HG02885 (cell line): Measurements from ENCODE around the gene PHKA1.
A peak's percentile ranks its signal among the peaks of the same experiment; 100 is the strongest.
"Not testable (repeated sequence)": the region's sequence is repeated elsewhere in the genome, so short reads cannot be mapped to it uniquely, and the experiment has no call there.

Experiments
- ATAC-seq: cut with Tn5 transposase; IDR thresholded peaks from one replicate; pipeline ENCODE4 v1.9.1; 2021; ENCODE audit warnings: mild to moderate bottlenecking; ENCODE audit not compliant: unreplicated experiment, poor library complexity

The PHKA1 gene

GRCh38 chrX:72673951-72674350 is 40.2 kb downstream of the PHKA1 start:
- not testable (repeated sequence) for ATAC-seq

- ATAC-seq, result not testable (repeated sequence)
These were observed 44.6 kb downstream of the PHKA1 start for GRCh38 chrX:72669508-72669907.

DNA sequence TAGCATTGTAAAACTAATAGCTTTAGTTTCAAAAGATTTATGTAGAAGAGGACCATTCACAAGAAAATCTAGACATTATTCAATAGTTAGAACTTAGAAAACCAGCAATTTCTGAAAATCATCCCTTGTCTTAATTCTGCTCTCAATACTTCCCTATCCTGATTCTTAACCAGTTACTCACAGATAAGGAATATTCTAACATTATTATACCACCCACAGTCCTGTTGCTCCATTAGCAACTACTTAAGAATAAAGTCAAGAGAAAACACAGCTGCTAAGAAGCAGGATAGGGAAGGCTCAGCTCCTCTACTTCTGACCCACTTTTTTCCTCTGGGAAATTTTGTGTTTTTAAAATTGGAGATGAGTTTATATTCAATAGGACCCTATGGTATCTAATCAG is 47.7 kb downstream of the PHKA1 start:
- ATAC-seq, result no peak

GRCh38 chrX:72663737-72664136 is 50.4 kb downstream of the PHKA1 start:
- ATAC-seq, result no peak

DNA sequence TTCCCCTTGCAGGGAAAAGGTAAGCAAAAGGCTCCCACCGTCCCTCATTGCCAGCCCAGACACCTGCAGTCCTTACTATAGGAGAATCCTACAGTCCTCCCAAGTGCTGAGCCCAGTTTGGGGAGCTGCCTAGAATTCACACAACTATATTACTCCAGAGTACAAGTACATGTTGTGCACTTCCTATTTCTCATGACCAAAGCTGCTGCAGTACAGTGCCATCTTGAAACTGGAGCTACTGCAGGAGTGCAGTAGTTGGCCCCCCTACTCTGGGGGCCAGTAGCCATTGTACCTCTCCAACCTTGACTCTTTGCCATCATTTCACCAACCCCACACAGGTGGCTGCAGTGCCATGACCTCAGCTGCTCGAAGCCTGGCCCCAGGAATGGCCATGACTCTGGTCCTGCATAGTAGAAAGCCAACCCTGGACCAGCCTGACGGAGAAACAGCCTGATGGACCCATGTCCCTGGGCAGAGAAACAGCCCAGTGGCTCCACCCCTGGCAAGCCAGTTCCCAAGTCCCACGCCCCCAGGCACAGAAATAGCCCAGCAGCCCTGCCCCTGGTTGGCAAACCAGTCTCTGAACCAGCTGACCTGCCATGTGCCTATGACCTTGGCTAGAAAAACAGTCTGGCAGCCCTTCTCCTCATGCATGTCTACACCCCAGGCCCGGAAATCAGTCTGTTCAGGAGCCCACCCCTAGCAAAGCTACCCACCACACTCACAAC is 51.9 kb downstream of the PHKA1 start:
- ATAC-seq, result no peak

GRCh38 chrX:72659723-72660122 is 54.4 kb downstream of the PHKA1 start:
- ATAC-seq, result no peak

DNA sequence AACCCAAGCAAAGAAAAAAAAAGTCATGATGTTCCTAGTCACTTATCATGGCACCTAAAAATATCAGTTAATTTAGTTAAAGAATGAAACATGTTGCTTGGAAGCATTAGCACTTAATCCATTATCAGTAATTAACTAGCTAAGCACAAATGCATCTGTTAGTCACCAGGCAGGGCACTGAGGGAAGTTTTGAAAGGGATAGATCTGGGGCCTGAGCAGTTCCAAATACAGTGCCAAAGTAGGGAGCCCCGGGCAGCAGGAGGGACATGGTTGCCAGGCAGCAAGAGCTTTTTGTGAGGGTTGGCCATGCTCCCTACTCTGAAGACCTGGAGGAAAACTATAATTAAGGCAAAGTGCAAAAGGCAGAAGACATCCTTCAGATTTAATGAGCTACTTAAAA is 62.0 kb downstream of the PHKA1 start:
- no peak for ATAC-seq

DNA sequence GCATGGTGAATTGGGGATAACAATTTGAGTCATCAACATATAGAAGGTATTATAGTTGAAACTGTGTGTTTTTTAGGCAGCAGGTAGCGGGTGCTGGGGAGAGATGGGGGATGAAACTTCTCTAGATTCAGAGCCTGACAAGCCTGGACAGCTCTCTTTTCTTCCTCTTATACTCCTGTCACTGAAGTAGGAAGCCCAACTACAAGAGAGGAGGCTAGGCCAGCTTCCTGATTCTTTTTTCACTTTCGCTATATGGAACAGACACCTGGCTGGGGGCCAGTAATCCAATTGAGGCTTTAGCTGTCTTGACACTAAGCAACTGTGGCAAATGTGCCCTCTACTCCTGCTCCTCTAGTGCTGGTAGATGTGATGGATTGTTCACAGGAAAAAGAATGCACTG is 69.2 kb downstream of the PHKA1 start:
- ATAC-seq, result no peak

GRCh38 chrX:72641611-72642010 is 72.5 kb downstream of the PHKA1 start:
- no peak for ATAC-seq

DNA sequence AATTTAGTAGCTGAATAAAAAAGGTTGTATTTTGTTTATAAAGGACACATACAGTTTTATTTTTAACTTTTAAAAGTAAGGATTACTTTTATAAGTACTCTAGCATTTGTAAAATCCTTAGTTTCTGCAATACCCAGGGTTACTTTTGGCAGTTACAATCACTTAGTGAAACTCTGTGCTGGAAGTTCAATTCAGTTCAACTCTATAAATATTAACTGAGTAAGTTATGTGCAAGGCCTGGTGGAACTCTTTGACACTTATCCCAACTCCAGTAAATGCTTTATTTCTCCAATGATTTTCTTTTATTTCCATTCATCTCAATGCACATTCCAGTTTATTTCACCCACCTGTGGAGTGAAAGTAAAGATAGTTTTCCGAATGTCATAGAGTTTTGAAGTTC is 78.2 kb downstream of the PHKA1 start:
- no peak for ATAC-seq

DNA sequence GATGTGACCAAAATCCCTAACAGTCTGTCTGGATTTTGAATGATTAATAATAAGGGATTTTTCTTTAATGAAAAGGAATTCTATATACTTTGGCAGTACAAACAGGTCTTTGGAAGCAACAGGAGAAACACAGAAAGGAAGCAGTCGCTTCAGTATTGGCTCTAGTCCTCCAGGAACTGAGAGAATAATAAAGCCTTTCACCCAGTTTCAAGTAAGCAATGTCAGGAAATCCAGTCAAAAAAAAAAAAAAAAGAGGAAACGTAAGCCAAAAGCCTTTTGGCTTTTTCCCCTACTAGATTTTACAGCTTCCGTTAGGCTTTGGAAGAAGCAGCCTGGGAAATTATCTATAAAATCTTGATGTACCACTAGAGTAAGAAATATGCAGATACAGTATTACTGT is 79.8 kb downstream of the PHKA1 start:
- no peak for ATAC-seq

DNA sequence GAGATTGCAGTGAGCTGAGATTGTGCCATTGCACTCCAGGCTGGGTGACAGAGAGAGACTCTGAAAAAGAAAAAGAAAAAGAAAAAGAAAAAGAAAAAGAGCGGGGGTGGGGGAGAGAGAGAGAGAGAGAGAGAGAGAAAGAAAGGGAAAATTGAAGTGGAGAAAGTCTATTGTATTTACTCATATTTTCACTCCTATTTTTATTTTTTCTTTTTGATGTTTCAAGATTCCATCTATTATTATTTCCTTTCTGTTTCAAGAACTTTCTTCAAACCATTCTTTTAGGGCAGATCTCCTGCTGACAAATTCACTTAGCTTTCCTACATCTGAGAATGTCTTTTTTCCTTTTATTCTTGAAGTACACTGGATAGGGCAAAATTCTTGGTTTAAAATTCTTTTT is 83.9 kb downstream of the PHKA1 start:
- ATAC-seq, result no peak

DNA sequence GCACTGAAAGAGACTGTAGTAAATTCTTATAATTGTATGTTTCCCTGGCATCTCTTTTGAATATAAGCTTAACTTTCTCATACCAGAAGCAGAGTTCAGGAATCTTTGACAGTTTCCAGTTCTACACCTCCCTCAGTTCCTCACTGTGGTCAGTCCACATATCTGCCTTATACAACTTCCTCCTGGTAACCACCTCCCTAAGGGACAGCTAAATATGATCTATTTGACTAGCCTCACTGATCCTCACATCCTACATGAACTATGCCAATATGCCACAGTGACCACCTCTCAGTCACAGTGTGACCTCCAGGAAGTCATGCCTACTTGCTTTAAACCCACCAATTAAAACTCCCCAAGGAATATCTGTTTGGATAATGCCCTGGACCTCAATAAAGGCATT is 89.9 kb downstream of the PHKA1 start:
- no peak for ATAC-seq

DNA sequence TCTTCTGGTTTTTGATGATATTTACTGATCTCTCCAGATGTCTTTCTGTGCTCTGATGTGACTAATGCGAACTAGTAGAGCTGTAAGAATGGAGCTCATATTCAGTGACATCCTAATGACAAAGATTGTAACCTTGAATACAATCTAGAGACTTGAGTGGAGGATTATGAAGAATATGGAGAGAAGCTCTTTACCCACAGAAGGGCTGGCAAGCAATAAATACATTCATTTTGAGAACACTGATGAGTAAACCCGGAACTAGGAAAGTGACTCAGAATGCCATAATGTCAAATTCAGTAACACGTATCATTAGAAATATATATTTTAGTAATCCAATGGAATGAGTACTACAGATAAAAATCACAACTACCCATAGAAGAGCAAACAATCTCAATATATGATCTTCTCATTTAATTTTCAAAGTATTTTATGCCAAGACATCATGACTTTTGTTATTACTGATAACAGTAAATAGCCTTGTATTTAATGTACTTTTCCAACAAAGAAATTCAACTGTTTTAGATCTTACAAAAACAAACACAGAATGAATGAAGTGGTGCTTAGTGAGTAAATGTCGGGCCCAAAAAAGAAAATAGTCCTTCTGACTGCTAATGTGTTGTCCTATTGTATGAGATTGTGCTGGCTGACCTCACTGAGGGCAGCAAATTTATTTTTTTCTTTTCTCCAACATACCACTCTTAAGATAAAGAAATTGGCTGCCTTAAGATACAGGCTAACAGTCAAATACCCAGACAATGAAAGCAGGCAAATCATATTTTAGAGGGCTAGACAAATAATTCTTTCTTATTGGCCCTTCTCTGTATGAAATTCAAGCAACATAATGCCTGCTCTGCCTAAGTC is 92.3 kb downstream of the PHKA1 start:
- peak; percentile 84 for ATAC-seq

GRCh38 chrX:72621163-72621562 is 92.9 kb downstream of the PHKA1 start:
- no peak for ATAC-seq

DNA sequence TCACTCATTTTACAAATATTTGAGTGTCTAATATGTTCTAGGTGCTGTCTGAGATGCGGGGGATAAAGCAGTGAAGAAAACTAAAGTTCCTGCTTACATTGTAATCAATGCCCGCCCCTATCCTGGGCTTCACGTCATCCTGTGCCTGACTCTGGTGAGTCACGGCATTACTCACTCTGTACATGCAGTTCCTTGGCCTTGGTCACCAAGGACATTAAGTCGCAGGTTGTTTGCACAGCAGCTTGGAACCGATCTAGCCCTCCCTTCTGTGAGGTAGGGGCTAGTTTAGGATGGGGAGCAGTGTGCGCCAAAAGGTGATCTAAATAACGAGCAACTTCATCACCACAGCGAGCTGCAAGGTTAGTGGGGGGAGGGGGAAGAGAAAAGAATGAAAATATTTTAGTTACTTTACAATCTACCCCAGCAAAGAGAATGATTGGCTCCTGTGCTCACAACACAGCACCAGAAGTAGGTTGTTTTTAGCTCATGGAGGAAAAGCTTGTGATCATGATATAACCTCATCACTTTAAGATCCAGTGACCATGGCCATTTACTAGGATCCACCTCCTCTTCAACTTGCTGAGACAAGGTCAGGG is 93.5 kb downstream of the PHKA1 start:
- no peak for ATAC-seq

GRCh38 chrX:72609313-72609712 is 104.8 kb downstream of the PHKA1 start:
- no peak for ATAC-seq

DNA sequence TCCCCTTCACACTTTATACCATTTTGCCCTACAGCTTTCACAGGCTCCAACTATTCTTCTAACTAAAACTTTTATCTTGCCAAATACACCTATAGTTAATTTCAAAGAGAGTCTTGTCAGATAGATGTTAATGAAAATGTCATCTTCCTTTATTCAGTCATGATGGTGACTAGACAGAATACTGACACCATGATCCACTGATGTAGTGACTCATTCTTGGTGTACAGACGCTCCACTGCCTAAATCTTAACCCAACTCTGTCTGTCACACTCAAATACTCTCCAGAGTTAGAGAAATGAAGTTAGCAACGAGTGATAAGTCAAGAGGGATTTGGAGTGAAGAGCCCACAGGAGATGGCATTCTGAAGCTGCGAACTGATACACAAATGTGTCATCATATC is 109.4 kb downstream of the PHKA1 start:
- no peak for ATAC-seq

DNA sequence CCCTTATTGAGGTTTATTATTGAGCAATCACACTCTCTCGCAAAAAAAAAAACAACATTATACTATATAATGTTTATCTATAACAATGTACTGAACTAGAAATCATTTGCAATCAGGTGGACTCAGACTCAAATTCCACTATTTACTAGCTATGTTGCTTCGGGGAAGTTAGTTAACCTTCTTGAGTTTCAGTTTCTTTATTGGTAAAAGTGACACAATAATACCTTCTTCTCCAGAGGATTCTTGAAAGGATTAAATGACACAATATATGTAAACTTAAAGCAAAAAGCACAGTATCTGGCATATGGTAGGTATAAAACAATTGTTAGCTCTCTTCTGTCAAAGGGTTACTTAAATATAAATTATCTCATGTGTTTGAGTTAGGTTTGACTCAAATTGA is 110.0 kb downstream of the PHKA1 start:
- no peak for ATAC-seq

GRCh38 chrX:72591038-72591437 is 123.1 kb downstream of the PHKA1 start:
- not testable (repeated sequence) for ATAC-seq

GRCh38 chrX:72584163-72584562 is 129.9 kb downstream of the PHKA1 start:
- no peak for ATAC-seq
